WTC11 (cell line): ENCODE results near the gene SEMA5B. TPM values are rescaled to one million over a fixed set of nuclear protein-coding genes. Genes with fewer than 3 reads are reported as not detected.

Source experiments
- ATAC-seq: fragments of 200-7000 bp; cut with Tn5 transposase; 2 replicates; pipeline ENCODE4 v1.10.0; 2021; ENCODE audit warnings: mild to moderate bottlenecking, moderate library complexity
- CTCF ChIA-PET: fragments of 300-600 bp; sonication (Branson Sonifier 250); formaldehyde crosslinking; loops from one replicate; lab custom pipeline; 2021; ENCODE audit warnings: antibody characterized with exemption; lab: Charles Lee
- POLR2A ChIA-PET: fragments of 350-600 bp; sonication (Branson Sonifier 250); formaldehyde crosslinking; loops from one replicate; lab custom pipeline; 2021; ENCODE audit warnings: antibody characterized with exemption; lab: Charles Lee
- DNase-seq: peaks from one replicate; pipeline ENCODE4 v3.0.0; 2021; ENCODE audit warnings: low spot score
- H3K27ac Mint-ChIP-seq: 2 replicates; pipeline ENCODE4 v1.8.0; 2021; ENCODE audit warnings: mixed read lengths
- H3K27me3 Mint-ChIP-seq: 2 replicates; pipeline ENCODE4 v1.8.0; 2021; ENCODE audit warnings: low read depth, mild to moderate bottlenecking, moderate library complexity, mixed read lengths
- H3K36me3 Mint-ChIP-seq: 2 replicates; pipeline ENCODE4 v1.8.0; 2021; ENCODE audit warnings: mixed read lengths
- H3K4me1 Mint-ChIP-seq: 2 replicates; pipeline ENCODE4 v1.8.0; 2022; ENCODE audit warnings: mixed read lengths
- H3K4me3 Mint-ChIP-seq: 2 replicates; pipeline ENCODE4 v1.8.0; 2021; ENCODE audit warnings: mild to moderate bottlenecking, moderate library complexity, mixed read lengths
- H3K9me3 Mint-ChIP-seq: 2 replicates; pipeline ENCODE4 v1.8.0; 2021; ENCODE audit warnings: mixed read lengths
- AFF4 ChIP-seq: sonication (generic); formaldehyde crosslinking; IDR thresholded peaks from 2 replicates; pipeline ENCODE4 v1.8.1; 2023; ENCODE audit warnings: mild to moderate bottlenecking, missing genetic modification reagents, borderline replicate concordance
- CBFB ChIP-seq: sonication (generic); formaldehyde crosslinking; IDR thresholded peaks from 2 replicates; pipeline ENCODE4 v1.8.1; 2022; ENCODE audit warnings: mild to moderate bottlenecking, low read depth, missing genetic modification reagents
- CREM ChIP-seq: sonication (generic); formaldehyde crosslinking; IDR thresholded peaks from 2 replicates; pipeline ENCODE4 v1.8.1; 2022; ENCODE audit warnings: mild to moderate bottlenecking, missing genetic modification reagents, moderate library complexity
- FOXK1 ChIP-seq: sonication (generic); formaldehyde crosslinking; IDR thresholded peaks from 2 replicates; pipeline ENCODE4 v1.8.0; 2022; ENCODE audit warnings: mild to moderate bottlenecking, moderate library complexity, missing genetic modification reagents
- JAZF1 ChIP-seq: fragments of 250-450 bp; sonication (Bioruptor Pico); IDR thresholded peaks from 2 replicates; pipeline ENCODE4 v1.9.0; 2021; ENCODE audit warnings: moderate library complexity, mild to moderate bottlenecking, inconsistent platforms
- PRDM15 ChIP-seq: sonication (generic); formaldehyde crosslinking; IDR thresholded peaks from 2 replicates; pipeline ENCODE4 v1.8.0; 2022; ENCODE audit warnings: missing genetic modification reagents
- USF2 ChIP-seq: sonication (generic); formaldehyde crosslinking; IDR thresholded peaks from 2 replicates; pipeline ENCODE4 v1.8.1; 2023; ENCODE audit warnings: mild to moderate bottlenecking, missing genetic modification reagents, moderate library complexity
- ZNF121 ChIP-seq: sonication (generic); formaldehyde crosslinking; IDR thresholded peaks from 2 replicates; pipeline ENCODE4 v1.8.0; 2023; ENCODE audit warnings: missing genetic modification reagents
- ZNF416 ChIP-seq: fragments of 250-450 bp; sonication (Bioruptor Pico); IDR thresholded peaks from 2 replicates; pipeline ENCODE4 v1.9.0; 2021; ENCODE audit warnings: mild to moderate bottlenecking, inconsistent platforms
- ZNF423 ChIP-seq: fragments of 250-450 bp; sonication (Bioruptor Pico); IDR thresholded peaks from 2 replicates; pipeline ENCODE4 v2.1.2; 2022; ENCODE audit warnings: mild to moderate bottlenecking, moderate library complexity
- total RNA-seq: library from RNA; stranded (reverse); gene quantifications from 3 replicates; pipeline ENCODE4 v1.2.3, GENCODE V29; 2021
- TF ChIP-seq, protein P1 (sequence below): sonication (generic); formaldehyde crosslinking; IDR thresholded peaks from 2 replicates; pipeline ENCODE4 v1.8.1; 2022; ENCODE audit warnings: mild to moderate bottlenecking, moderate library complexity, missing genetic modification reagents
- TF ChIP-seq, protein P2 (sequence below): fragments of 250-450 bp; sonication (Bioruptor Pico); IDR thresholded peaks from 2 replicates; pipeline ENCODE4 v1.9.0; 2021; ENCODE audit warnings: moderate library complexity, mild to moderate bottlenecking, inconsistent platforms, borderline replicate concordance
- TF ChIP-seq, protein P3 (sequence below): sonication (generic); formaldehyde crosslinking; IDR thresholded peaks from 2 replicates; pipeline ENCODE4 v1.8.1; 2023; ENCODE audit warnings: mild to moderate bottlenecking, missing genetic modification reagents

The SEMA5B gene
- total RNA-seq, 1 experiment from 2014 or later: 20.7 TPM

- Mint-ChIP-seq H3K9me3 (no peaks in the 10 kb centered on the region), H3K4me1 (peaks cover 41% of the 10 kb centered on the region), H3K4me3 (no peak overlapping the region), H3K27me3 (no peaks in the 10 kb centered on the region), H3K36me3 (no peaks in the 10 kb centered on the region), H3K27ac (no peak overlapping the region)
- no peak for DNase-seq
- TF ChIP-seq JAZF1 (CRISPR knock-in tag): no peak
- ChIA-PET POLR2A (no interaction called here), CTCF (interaction anchor here (0.8 to 1.5 kb wide), 3 partner anchors 10 to 51 kb away, joined by 3 to 5 read pairs (median 3); no protein-coding TSS in a partner anchor)
- peak; percentile 31 for ATAC-seq
These were observed 34.2 kb downstream of the SEMA5B start for GRCh38 chr3:122993124-122993978.

DNA sequence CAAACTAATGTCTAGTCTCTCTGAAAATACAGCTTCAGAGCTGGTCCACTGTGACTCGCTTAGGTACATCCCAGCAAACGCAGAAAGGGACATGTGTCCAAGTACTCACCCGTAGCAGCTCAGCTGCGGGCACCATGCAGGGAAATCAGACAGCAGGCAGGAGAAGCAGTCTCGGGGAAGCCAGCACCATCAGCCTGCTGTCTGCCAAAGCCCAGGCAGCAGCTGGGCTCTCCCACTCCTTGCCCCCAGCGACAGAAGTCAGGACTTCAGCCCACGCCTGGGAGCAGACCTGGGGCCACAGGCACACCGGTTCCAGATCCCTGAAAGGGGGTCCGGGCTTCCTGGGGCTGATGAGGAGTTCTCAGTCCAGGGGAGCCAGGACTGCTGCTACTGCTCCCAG is 34.9 kb downstream of the SEMA5B start:
- no peak overlapping the region for H3K4me3 Mint-ChIP-seq
- ChIA-PET CTCF (interaction anchor here (0.6 to 1.5 kb wide), 4 partner anchors 9 to 351 kb away, joined by 3 to 5 read pairs (median 3); no protein-coding TSS in a partner anchor), POLR2A (no interaction called here)
- TF ChIP-seq, protein P1, sequence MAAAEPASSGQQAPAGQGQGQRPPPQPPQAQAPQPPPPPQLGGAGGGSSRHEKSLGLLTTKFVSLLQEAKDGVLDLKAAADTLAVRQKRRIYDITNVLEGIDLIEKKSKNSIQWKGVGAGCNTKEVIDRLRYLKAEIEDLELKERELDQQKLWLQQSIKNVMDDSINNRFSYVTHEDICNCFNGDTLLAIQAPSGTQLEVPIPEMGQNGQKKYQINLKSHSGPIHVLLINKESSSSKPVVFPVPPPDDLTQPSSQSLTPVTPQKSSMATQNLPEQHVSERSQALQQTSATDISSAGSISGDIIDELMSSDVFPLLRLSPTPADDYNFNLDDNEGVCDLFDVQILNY (CRISPR knock-in tag): no peak
- TF ChIP-seq, protein P2, sequence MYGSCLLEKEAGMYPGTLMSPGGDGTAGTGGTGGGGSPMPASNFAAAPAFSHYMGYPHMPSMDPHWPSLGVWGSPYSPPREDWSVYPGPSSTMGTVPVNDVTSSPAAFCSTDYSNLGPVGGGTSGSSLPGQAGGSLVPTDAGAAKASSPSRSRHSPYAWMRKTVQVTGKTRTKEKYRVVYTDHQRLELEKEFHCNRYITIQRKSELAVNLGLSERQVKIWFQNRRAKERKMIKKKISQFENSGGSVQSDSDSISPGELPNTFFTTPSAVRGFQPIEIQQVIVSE (CRISPR knock-in tag): no peak
- TF ChIP-seq ZNF423 (CRISPR knock-in tag) (no peak), PRDM15 (no peak), ZNF121 (no peak), FOXK1 (CRISPR knock-in tag) (no peak), ZNF416 (CRISPR knock-in tag) (no peak), CBFB (no peak), CREM (CRISPR knock-in tag) (no peak), USF2 (no peak), AFF4 (CRISPR knock-in tag) (no peak)
- TF ChIP-seq, protein P3, sequence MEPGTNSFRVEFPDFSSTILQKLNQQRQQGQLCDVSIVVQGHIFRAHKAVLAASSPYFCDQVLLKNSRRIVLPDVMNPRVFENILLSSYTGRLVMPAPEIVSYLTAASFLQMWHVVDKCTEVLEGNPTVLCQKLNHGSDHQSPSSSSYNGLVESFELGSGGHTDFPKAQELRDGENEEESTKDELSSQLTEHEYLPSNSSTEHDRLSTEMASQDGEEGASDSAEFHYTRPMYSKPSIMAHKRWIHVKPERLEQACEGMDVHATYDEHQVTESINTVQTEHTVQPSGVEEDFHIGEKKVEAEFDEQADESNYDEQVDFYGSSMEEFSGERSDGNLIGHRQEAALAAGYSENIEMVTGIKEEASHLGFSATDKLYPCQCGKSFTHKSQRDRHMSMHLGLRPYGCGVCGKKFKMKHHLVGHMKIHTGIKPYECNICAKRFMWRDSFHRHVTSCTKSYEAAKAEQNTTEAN: no peak
- TF ChIP-seq, all 79 proteins: peak for 0
- H3K4me1 Mint-ChIP-seq: peaks cover 48% of the 10 kb centered on the region
- ATAC-seq (no peak), DNase-seq (no peak)
- H3K27me3 Mint-ChIP-seq: no peaks in the 10 kb centered on the region
- H3K36me3 Mint-ChIP-seq: no peaks in the 10 kb centered on the region
- no peaks in the 10 kb centered on the region for H3K9me3 Mint-ChIP-seq
- peak overlapping the region; percentile 16; the same call in 1 of the 2 replicates for H3K27ac Mint-ChIP-seq
